Calu3 (cell line): ENCODE data around the gene DQX1. TPM values are rescaled to one million over a fixed set of nuclear protein-coding genes. Genes with fewer than 3 reads are reported as not detected.
A peak's percentile ranks its signal among the peaks of the same experiment; 100 is the strongest.
"Not testable (repeated sequence)": the region's sequence is repeated elsewhere in the genome, so short reads cannot be mapped to it uniquely, and the experiment has no call there.

Source experiments
- BruUV-seq: library from RNA; stranded (reverse); fragments of 400-500 nt; replicated peaks from 2 replicates; lab custom pipeline; 2021; lab: Mats Ljungman, UMichigan
- CTCF ChIA-PET: fragments of 300-600 bp; sonication (Branson Sonifier 250); formaldehyde crosslinking; loops from one replicate; lab custom pipeline; 2022; ENCODE audit warnings: antibody characterized with exemption; lab: Charles Lee
- DNase-seq: peaks from one replicate; pipeline ENCODE4 v3.0.0; 2022
- H3K27ac Mint-ChIP-seq: one replicate; pipeline ENCODE4 v1.8.0; 2022; ENCODE audit warnings: mixed read lengths; ENCODE audit not compliant: unreplicated experiment
- H3K27me3 Mint-ChIP-seq: one replicate; pipeline ENCODE4 v1.8.0; 2022; ENCODE audit warnings: mixed read lengths; ENCODE audit not compliant: unreplicated experiment
- H3K36me3 Mint-ChIP-seq: one replicate; pipeline ENCODE4 v1.8.0; 2022; ENCODE audit warnings: mild to moderate bottlenecking, moderate library complexity, mixed read lengths; ENCODE audit not compliant: insufficient read depth, unreplicated experiment
- H3K4me1 Mint-ChIP-seq: one replicate; pipeline ENCODE4 v1.8.0; 2022; ENCODE audit warnings: mild to moderate bottlenecking, low read depth, mixed read lengths; ENCODE audit not compliant: unreplicated experiment
- H3K4me3 Mint-ChIP-seq: one replicate; pipeline ENCODE4 v1.8.0; 2022; ENCODE audit warnings: mild to moderate bottlenecking, low read depth, moderate library complexity, mixed read lengths; ENCODE audit not compliant: unreplicated experiment
- H3K9me3 Mint-ChIP-seq: one replicate; pipeline ENCODE4 v1.8.0; 2022; ENCODE audit warnings: low read depth, mixed read lengths; ENCODE audit not compliant: unreplicated experiment
- CTCF ChIP-seq: fragments of 200-600 bp; IDR thresholded peaks from one replicate; pipeline ENCODE4 v1.8.0; 2022; ENCODE audit warnings: antibody characterized with exemption; ENCODE audit not compliant: unreplicated experiment
- intact Hi-C: fragments of 100-400 bp; cut with micrococcal nuclease; formaldehyde crosslinking; loops from one replicate; pipeline ENCODE4 v1.10.0; 2022; ENCODE audit not compliant: unreplicated experiment
- total RNA-seq: library from RNA; stranded (reverse); gene quantifications from 2 replicates; pipeline ENCODE4 v1.2.3, GENCODE V29; 2022

DQX1 gene
- total RNA-seq, 1 experiment from 2014 or later: 0.14 TPM

GRCh38 chr2:74486141-74486540 is 39.9 kb downstream of the DQX1 start:
- H3K27me3 Mint-ChIP-seq: no peaks in the 10 kb centered on the region

GRCh38 chr2:74483675-74484164 is 42.3 kb downstream of the DQX1 start:
- Mint-ChIP-seq H3K36me3 (peaks cover 60% of the 10 kb centered on the region), H3K27ac (peak overlapping the region; percentile 68), H3K4me3 (peak overlapping the region; percentile 85), H3K4me1 (peaks cover 30% of the 10 kb centered on the region)
- not testable (repeated sequence) for H3K9me3 Mint-ChIP-seq, BruUV-seq, H3K27me3 Mint-ChIP-seq, DNase-seq
- intact Hi-C loops: loop anchor here (1.0 kb wide), 3 partner anchors 42 to 104 kb away; partner anchors contain the start of gene RTKN
- CTCF ChIA-PET: interaction anchor here (0.7 to 1.9 kb wide), 7 partner anchors 23 to 106 kb away, joined by 3 to 11 read pairs (median 4); partner anchors contain the start of genes PCGF1 and WBP1

More at GRCh38 chr2:74486141-74486540, 39.9 kb downstream of the DQX1 start:
- H3K4me3 Mint-ChIP-seq: no peak overlapping the region
- no peaks in the 10 kb centered on the region for H3K9me3 Mint-ChIP-seq
- DNase-seq: no peak
- intact Hi-C loops: no loop called here
- BruUV-seq: no TSS peak
- peaks cover 37% of the 10 kb centered on the region for H3K4me1 Mint-ChIP-seq
- TF ChIP-seq CTCF: no peak
- CTCF ChIA-PET: no interaction called here
- H3K27ac Mint-ChIP-seq: no peak overlapping the region
- peaks cover 37% of the 10 kb centered on the region for H3K36me3 Mint-ChIP-seq

GRCh38 chr2:74482801-74483674 is 43.0 kb downstream of the DQX1 start, which contains the start of the genes CCDC142 and TTC31:
Gene CCDC142 (minus strand): TSS chr2:74482998. CDS start chr2:74482837, 161 bp downstream.
Gene TTC31 (plus strand): TSS chr2:74483081. CDS start chr2:74483096, 15 bp downstream.
- intact Hi-C loops: loop anchor here (1.0 kb wide), 3 partner anchors 42 to 104 kb away; partner anchors contain the start of gene RTKN
- Mint-ChIP-seq H3K4me1 (peaks cover 24% of the 10 kb centered on the region), H3K27me3 (no peaks in the 10 kb centered on the region), H3K4me3 (peak within 1 kb of the TSS; percentile 85), H3K36me3 (peaks cover 60% of the 10 kb centered on the region), H3K9me3 (no peaks in the 10 kb centered on the region), H3K27ac (peak within 1 kb of the TSS; percentile 68)
- DNase-seq: peak; percentile 94
- CTCF ChIA-PET: interaction anchor here (0.6 to 1.9 kb wide), 10 partner anchors 17 to 326 kb away, joined by 3 to 11 read pairs (median 4); partner anchors contain the start of genes AUP1, HTRA2, PCGF1 and WBP1
- TSS peak; percentile 82 for BruUV-seq
- TF ChIP-seq CTCF: peak; percentile 79

- Mint-ChIP-seq H3K4me3 (peak overlapping the region; percentile 85), H3K36me3 (peaks cover 60% of the 10 kb centered on the region), H3K27ac (peak overlapping the region; percentile 68), H3K27me3 (no peaks in the 10 kb centered on the region), H3K9me3 (no peaks in the 10 kb centered on the region), H3K4me1 (peaks cover 24% of the 10 kb centered on the region)
- CTCF ChIA-PET: interaction anchor here (0.6 to 1.9 kb wide), 9 partner anchors 9 to 327 kb away, joined by 3 to 11 read pairs (median 5); partner anchors contain the start of genes AUP1, HTRA2, MRPL53 and PCGF1
- intact Hi-C loops: no loop called here
- no TSS peak for BruUV-seq
- DNase-seq: peak; percentile 50
- TF ChIP-seq CTCF: no peak
Observed at GRCh38 chr2:74481961-74482800, 43.9 kb downstream of the DQX1 start.
